ENCODE measurements around the gene PSEN1. TPM values are rescaled to one million over a fixed set of nuclear protein-coding genes. Genes with fewer than 3 reads are reported as not detected.

The PSEN1 gene
- total and polyA plus RNA-seq, 2 experiments from 2014 or later, result 14.6 to 35.7 TPM

DNA sequence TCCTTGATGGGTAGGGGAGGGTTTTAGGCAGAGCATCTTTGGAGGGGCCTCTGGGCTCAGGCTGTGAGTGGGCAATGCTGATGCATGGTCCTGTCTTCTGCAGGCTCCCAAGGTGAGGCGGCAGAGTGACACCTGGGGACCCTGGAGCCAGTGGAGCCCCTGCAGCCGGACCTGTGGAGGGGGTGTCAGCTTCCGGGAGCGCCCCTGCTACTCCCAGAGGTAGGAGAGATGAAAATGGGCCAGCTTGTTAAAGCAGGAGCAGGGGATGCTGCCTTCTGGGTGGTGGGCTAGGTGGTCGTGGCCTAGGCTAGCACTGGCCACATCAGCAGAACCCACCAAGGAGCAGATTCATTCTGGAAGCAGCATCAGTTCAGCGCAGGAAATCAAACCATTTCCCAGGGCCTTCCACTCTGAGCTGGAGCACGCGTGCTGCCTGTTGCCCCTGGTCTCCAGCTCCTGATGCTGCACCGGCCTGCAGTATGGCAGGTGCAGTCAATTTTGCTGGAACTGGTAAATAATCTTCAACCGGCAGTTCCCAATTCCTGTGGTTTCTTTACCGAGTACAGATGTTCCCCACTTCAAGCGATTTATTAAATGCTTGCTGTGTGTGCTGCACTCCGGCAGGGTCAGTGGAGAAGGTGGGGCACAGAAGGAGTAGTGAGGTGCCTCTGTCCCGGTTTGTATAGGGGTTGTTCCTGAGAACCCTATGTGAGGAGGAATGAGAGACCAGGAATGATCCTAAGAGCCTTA is 108.4 kb downstream of the PSEN1 start:
- Histone ChIP-seq H3F3A (replicated peaks; ENCODE audit: low read depth) (0 out of 2 replicates have a peak, but pooled peaks cover 3% of the 10 kb centered on the region), H2AFZ (peak overlapping the region; percentile 98; the same call in 1 of the 2 replicates), H3K79me2 (replicated peaks; ENCODE audit: insufficient read depth) (0 out of 2 replicates have a peak, but pooled peaks cover 3% of the 10 kb centered on the region), H3K4me3 (peak overlapping the region; percentile 90), H3K36me3 (ENCODE audit: insufficient read depth) (no peaks in the 10 kb centered on the region), H3K27me3 (ENCODE audit: insufficient read depth) (peaks cover 18% of the 10 kb centered on the region), H3K4me2 (peak overlapping the region; percentile 88), H3K4me1 (ENCODE audit: insufficient read depth) (peaks cover 18% of the 10 kb centered on the region), H4K20me1 (replicated peaks; ENCODE audit: insufficient read depth) (no peaks in the 10 kb centered on the region; the same call in 1 of the 2 replicates), H3K9me2 (ENCODE audit: insufficient read depth) (no peaks in the 10 kb centered on the region), H3K27ac (ENCODE audit: low read depth) (no peak overlapping the region)
- Mint-ChIP-seq H3K36me3 (ENCODE audit: low read depth) (peaks cover 15% of the 10 kb centered on the region), H3K4me3 (peak overlapping the region; percentile 44; the same call in 1 of the 3 replicates), H3K27me3 (ENCODE audit: insufficient read depth, low read depth, poor library complexity) (peaks cover 8% of the 10 kb centered on the region), H3K4me1 (peaks cover 12% of the 10 kb centered on the region), H3K27ac (no peak overlapping the region), H3K9me3 (no peaks in the 10 kb centered on the region)
- TF ChIP-seq EZH2 (IDR thresholded peaks at IDR 0.05; ENCODE audit: low read depth, unreplicated experiment), result no peak
- DNase-seq (ENCODE audit: low spot score) (no peak), ATAC-seq (no peak)

- Histone ChIP-seq H3K9me2 (ENCODE audit: insufficient read depth) (no peaks in the 10 kb centered on the region), H4K20me1 (replicated peaks; ENCODE audit: insufficient read depth) (no peaks in the 10 kb centered on the region; the same call in 1 of the 2 replicates), H3K27ac (ENCODE audit: low read depth) (no peak overlapping the region), H2AFZ (peak overlapping the region; percentile 98), H3K36me3 (ENCODE audit: insufficient read depth) (no peaks in the 10 kb centered on the region), H3K4me3 (peak overlapping the region; percentile 90), H3F3A (replicated peaks; ENCODE audit: low read depth) (0 out of 2 replicates have a peak, but pooled peaks cover 3% of the 10 kb centered on the region), H3K79me2 (replicated peaks; ENCODE audit: insufficient read depth) (0 out of 2 replicates have a peak, but pooled peaks cover 3% of the 10 kb centered on the region), H3K4me2 (peak overlapping the region; percentile 88), H3K27me3 (ENCODE audit: insufficient read depth) (peaks cover 8% of the 10 kb centered on the region; the same call in 1 of the 2 replicates), H3K4me1 (ENCODE audit: insufficient read depth) (peaks cover 18% of the 10 kb centered on the region)
- TF ChIP-seq POLR2AphosphoS5 (IDR thresholded peaks at IDR 0.05; ENCODE audit: low read depth) (peak; percentile 60), ZNF462 (CRISPR knock-in tag; IDR thresholded peaks at IDR 0.05) (no peak), ETS1 (IDR thresholded peaks at IDR 0.05) (peak; percentile 45; the same call in 1 of the 2 replicates), CTCF (conservative IDR thresholded peaks at IDR 0.05; ENCODE audit: low read depth in 2 of 2) (no peak), ZNF331 (CRISPR knock-in tag; IDR thresholded peaks at IDR 0.05; ENCODE audit: low read depth) (no peak)
- peak overlapping the region; percentile 44; the same call in 2 of the 3 replicates for H3K4me3 Mint-ChIP-seq
- H3K36me3 Mint-ChIP-seq (ENCODE audit: low read depth), result peaks cover 13% of the 10 kb centered on the region
- H3K9me3 Mint-ChIP-seq, result no peaks in the 10 kb centered on the region
- ATAC-seq, result peak; percentile 83
- peak; percentile 86 for DNase-seq (ENCODE audit: low spot score)
- peaks cover 11% of the 10 kb centered on the region; the same call in 2 of the 3 replicates for H3K4me1 Mint-ChIP-seq
- H3K27ac Mint-ChIP-seq, result no peak overlapping the region
- H3K27me3 Mint-ChIP-seq (ENCODE audit: insufficient read depth, low read depth, poor library complexity), result peaks cover 6% of the 10 kb centered on the region
Measured at GRCh38 chr14:73245480-73246325, 109.4 kb downstream of the PSEN1 start.
